GM12873 (cell line): Measurements from ENCODE around the gene EIF5AL1.

Experiments used
- CTCF ChIP-seq: IDR thresholded peaks from 2 replicates; pipeline ENCODE4 v1.5.1; 2012; ENCODE audit warnings: low read depth, mild to moderate bottlenecking, moderate library complexity, low read length, control low read depth; ENCODE audit not compliant: insufficient read depth; ENCODE audit errors: missing control alignments

The EIF5AL1 gene

GRCh38 chr10:79487296-79488194 is 24.8 kb upstream of the EIF5AL1 start:
- TF ChIP-seq CTCF = peak; percentile 91

- TF ChIP-seq CTCF = no peak
Measured at GRCh38 chr10:79488336-79488735, 24.0 kb upstream of the EIF5AL1 start.

GRCh38 chr10:79488870-79489269 is 23.5 kb upstream of the EIF5AL1 start:
- no peak for TF ChIP-seq CTCF

DNA sequence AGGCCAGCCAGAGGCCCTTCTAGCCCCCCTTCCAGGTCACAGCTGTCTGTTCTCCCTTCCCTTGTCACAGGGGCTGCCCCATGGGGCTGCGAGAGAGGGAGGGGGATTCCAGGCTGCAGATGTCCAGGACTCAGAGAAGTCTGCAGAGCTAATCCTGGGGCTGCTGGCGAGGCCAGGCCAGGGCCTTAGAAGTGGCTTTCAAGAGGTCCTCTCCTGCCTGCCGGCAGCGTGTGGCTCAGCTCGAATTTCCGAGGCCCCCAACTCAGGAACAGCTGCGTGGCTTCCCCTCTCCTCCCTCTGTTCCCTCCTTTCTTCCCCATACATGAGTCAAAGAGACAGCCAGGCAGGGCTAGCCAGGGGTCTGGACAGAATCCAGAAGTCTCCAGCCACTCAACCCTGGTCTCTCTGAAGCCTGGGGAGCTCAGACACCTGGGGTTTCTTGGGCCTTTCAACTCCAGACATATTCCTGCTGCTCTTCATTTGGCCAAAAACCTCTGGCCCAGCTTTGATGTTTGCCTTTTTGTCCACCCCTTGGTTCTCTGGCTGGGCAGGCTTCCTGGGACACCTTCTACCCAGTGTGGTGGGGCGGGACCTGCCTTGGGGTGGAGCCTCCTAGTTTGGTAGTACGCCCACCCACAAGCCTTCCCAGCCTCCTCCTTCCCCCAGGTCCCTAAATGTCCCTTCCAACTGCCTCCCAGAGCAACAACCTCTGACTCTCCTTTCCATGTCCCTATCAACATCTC is 21.8 kb upstream of the EIF5AL1 start:
- TF ChIP-seq CTCF = no peak

GRCh38 chr10:79491143-79491835 is 21.0 kb upstream of the EIF5AL1 start:
- peak; percentile 52 for TF ChIP-seq CTCF

DNA sequence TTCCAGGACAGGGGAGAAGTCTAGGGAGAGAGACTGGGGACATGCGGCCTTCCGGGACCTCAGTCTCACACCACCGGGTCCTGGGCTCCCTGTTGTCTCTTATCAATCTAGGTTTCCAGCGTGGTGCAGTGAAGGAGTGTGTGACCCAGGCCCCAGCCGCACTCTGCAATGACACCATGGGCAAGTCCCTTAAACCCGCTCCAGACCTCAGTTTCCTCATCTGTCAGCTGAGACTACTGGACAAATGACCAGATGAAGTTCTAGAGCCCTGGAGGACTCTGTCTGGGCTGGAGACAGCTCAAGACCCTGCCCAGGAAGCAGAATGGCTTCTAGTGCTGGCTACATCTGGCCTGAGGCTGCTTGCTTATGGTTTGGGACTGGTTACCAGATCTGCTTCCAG is 20.1 kb upstream of the EIF5AL1 start:
- no peak for TF ChIP-seq CTCF

GRCh38 chr10:79492839-79493238 is 19.5 kb upstream of the EIF5AL1 start:
- TF ChIP-seq CTCF = no peak
